ENCODE measurements around the gene TMEM53.

GRCh38 chr1:44659566-44659965 is 14.7 kb downstream of the TMEM53 start:
- TF ChIP-seq CTCF (IDR thresholded peaks at IDR 0.05) (no peak), POLR2A (IDR thresholded peaks at IDR 0.05) (no peak), POLR2AphosphoS5 (IDR thresholded peaks at IDR 0.05) (no peak)

Data from breast epithelium (tissue), 3 donors.